Islet precursor cell (in vitro differentiated cells): Measurements from ENCODE around the gene CASS4.

Source experiments
- DNase-seq: peaks from one replicate; pipeline ENCODE4 v3.0.0-alpha.2; 2018

The CASS4 gene

DNA sequence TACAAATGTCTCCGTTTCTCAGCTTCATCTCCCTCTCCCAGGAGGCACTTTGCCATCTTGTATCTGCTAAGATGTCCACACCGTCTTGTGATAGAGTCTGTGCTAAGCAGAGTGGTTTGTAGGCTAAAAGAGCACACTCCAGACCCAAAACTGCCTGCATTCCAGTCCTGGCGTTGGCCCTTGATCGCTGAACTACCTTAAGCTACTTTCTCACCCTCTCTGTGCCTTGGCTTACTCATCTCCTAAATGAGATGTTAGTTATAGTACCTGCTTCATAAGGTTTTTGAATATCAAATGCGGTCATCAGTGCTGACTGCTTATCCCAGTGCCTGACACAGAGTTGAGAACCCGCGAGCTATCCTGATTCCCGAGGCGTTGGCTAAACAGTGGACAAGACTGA lies 14.0 kb downstream of the CASS4 start:
- DNase-seq: no peak

DNA sequence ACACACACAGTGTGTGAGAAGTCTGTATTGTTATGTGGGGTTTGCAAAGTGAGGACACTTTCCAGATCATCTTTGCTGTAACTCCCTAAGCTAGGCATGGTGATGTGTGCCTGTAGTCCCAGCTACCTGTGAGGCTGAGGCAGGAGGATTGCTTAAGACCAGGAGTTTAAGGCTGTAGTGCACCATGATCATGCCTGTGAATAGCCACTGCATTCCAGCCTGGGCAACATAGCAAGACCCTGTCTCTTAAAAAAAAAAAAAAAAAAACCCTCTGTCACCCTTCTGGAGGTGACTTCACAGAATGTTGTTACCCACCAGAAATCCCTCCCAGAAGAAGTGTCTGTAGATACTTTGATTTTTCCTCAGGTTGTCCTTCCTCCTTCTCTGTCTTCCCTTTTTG lies 14.9 kb downstream of the CASS4 start:
- no peak for DNase-seq

DNA sequence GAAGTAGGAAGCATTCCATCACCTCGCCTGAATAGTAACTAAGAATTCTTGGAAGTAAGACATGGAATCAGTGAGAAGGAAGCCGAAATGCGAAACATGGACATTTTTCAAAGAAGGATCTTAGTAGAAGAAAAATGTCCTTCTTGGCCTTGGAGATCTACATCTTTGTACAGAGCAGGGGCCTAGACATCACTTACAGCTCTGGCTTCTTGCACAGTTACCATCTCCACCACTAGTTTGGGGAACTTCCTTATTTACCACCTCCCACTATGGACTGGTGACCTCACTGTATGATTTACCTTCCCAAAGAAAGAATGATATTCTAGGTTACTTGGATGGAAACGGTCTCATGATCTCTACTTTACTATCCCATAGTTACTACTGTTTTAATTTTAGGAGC lies 15.7 kb downstream of the CASS4 start:
- no peak for DNase-seq

DNA sequence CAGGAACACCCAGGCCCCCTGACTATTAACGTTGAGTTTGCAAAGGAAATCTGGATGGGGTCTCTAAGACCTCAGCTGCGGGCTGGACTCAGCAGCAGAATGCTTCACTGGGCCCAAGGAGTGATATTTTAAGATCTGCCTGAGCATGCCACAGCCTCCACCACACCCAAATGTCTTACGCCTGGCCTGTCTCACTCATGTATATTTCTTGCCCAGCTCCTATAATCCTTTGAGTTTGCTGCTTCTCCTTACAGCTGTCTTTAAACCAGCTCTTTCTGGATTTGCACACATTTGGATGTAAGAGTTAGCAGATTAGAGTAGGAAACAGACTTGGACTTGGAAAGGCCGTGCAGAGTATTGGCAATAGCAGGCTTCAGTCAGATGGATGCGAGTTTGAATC lies 16.4 kb downstream of the CASS4 start:
- DNase-seq: no peak

DNA sequence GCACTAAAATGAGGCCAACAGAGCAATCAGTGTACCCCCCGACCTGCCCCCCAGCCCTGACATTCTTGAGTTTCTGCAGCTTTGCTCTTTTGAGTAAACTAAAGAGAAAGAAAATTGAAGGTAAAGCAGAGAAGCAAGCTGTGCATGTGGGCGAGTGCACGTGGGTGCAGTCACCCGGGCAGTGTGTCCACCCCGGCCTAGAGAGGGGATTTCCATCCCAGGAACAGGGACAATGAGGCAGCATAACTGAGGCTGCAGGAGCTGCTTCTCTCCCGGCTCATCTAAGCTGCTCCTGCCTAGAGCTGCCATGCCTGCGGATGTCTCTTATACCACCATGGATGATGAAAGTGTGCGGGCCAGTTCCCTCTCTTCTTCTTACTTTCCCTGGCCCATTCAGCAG lies 16.8 kb downstream of the CASS4 start:
- DNase-seq: no peak

DNA sequence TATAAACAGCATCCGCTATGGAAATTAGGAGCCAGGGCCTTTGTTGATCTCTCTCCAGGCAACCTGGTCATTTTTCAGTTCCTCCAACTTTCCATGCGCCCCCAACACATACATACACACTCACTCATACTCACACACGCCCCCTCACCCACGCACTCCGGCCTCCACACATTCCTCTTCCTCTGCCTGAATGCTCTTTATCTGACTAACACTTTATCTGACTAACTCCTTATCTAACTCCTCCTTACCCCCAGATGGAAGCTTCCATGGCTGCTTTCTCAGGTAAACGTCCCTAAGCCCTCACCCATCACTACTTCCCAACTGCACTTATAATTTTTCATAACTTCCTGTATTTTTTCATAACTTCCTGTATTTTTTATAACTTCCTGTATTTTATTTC lies 17.4 kb downstream of the CASS4 start:
- DNase-seq: no peak

DNA sequence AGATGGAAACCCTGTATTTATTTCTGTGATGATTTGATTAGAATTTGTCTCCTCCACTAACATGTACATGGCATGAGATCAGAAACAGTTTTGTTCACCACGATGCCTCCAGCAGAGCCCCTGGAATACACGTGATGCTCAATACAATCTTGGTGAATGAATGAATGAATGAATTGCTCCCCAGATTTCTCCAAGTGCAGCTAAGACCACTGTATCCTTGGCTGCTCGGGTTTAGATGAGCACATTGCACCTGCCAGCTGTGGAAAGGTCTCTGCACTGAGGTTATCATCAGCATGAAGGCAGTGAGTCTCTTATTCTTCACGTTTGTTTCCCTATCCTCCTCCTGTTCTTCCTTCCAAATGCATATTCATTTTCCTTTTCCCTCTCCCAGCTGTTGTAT lies 17.9 kb downstream of the CASS4 start:
- no peak for DNase-seq

DNA sequence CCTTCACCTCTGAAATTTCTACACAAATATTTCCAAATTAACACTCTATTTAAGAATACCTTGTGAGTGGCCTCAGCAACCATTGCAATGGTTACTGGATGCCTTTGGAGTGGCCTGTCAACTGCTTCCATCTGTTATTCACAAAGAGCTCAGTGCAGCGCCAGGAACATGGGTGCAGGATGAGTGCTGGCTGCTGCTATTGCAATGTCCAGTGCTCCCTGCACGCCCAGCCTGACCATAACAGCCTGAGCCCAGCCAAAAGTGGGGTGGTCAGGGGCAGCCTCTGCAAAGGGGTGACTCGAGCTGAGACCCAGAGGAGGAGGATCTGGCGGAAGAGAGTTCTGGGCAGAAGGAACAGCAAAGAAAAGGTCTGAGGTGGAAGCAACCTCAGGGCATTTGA lies 18.4 kb downstream of the CASS4 start:
- DNase-seq: no peak

DNA sequence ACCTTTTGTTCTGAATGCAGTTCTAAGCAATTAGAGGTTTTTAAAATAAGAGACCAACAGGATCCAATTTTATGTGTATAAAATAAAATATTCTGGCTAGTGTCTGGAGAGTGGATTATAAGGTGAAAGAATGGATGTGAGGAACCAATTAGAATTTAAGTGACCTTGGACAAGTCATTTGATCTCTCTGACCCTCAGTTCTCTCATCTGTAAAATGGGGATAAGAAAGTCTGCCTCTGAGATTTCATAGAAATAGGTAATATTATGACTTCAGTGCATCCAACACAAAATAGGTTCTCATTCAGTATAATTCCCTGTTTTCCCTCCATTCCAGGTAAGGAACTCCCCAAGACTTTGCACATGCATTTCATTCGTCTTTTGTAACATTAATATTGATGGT lies 18.9 kb downstream of the CASS4 start:
- DNase-seq: no peak

DNA sequence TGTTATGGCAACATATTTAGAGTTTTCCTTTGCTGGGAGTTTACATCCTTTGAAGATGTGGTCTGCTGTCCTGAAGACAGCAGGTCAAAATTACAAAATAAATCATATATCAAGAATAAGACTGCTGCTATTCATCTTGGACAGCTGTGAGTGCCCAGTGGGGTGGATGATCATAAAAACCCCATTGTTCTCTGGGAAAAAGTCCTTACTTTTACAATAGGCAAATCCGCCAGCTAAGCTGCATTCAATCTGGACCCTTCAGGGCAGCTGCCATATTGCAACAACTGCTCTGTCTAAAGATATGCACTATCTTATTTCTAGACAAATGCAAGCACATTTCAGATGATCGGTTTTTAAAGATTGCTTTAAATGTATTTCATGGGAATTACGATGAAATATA lies 19.4 kb downstream of the CASS4 start:
- no peak for DNase-seq

DNA sequence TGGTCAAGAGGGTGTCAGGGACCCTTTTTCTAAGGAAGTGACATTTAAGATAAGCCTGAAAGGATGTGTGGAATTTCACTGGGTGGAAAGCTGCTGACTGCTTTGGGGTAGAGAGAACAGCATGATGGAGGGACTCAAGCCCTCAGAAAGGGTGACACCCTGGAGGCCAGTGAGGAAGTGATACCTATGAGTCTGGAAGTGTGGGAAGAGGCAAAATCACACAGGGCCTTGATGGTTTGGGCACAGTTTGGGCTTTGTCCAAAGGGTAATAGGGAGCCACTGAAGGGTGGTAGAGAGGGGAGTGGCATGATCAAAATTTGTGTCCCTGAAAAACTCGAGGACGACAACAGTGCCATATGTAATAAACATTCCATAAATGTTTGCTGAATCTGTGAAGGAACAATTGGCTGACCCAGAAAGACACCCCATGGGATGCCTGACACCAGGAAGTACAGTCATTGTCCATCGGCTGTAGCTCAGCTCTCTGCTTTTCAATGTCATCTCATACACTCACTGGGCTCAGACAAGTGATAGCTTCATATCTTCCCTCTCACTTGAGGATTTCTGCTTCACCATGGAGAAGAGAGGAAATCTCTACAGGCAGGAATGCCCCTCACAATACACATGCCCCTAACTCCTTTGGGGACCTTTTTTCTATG lies 21.3 kb downstream of the CASS4 start:
- no peak for DNase-seq

DNA sequence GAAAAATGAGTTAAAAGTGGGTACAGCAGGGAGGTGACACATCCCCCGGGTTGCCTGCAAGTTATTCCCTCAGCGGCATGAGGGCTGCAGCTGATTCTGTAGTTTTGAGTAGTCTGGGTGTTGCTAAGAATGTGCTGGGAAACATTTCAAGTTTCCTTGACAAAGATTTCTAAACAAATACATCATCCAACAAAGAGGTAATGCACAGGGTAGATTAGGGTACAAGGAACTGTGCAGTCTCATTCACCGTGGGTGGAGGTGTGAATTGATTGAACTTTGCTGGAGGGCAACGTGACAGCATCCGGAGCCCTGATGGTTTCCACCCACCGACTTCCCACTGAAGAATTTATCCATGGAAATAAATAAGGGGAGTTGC lies 21.8 kb downstream of the CASS4 start:
- DNase-seq: no peak

DNA sequence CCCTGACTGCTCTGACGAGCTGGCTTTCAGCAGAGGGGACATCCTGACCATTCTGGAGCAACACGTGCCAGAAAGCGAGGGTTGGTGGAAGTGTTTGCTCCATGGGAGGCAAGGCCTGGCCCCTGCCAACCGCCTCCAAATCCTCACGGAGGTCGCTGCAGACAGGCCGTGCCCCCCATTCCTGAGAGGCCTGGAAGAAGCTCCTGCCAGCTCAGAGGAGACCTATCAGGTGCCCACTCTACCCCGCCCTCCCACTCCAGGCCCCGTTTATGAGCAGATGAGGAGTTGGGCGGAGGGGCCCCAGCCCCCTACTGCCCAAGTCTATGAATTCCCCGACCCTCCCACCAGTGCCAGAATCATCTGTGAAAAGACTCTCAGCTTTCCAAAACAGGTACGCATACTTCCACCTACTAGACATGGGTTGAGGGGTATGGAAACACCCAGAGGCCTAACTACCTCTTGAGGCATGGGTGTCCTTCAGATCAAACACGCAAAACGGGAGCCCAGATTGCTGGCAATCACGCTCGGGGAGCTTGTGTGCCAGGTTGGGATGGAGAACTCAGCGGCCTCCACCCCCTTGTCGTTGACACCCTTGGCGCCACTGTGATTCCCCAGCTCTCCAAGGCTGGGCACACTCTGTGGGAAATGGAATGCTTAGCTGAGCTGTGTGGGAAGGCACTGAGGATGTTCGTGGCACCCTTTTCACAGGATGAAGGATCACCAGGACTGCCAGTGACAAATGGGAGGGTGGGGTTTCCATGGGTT lies 25.3 kb downstream of the CASS4 start:
- no peak for DNase-seq

DNA sequence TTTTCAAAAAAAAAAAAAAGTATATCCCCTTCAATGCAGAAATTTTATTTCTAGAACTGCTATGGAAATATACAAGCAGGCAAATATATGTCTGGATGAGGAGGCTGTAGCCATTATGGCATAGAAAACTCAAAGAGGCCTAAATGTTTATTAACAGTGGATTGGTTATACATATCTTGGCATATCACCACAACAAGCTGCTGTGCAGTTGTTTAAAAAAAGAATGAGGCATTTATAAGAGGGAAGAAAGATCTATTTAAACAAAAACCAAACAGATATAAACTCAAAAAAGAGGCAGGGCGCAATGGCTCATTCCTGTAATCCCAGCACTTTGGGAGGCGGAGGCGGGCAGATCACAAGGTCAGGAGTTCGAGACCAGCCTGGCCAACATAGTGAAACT lies 26.2 kb downstream of the CASS4 start:
- no peak for DNase-seq

DNA sequence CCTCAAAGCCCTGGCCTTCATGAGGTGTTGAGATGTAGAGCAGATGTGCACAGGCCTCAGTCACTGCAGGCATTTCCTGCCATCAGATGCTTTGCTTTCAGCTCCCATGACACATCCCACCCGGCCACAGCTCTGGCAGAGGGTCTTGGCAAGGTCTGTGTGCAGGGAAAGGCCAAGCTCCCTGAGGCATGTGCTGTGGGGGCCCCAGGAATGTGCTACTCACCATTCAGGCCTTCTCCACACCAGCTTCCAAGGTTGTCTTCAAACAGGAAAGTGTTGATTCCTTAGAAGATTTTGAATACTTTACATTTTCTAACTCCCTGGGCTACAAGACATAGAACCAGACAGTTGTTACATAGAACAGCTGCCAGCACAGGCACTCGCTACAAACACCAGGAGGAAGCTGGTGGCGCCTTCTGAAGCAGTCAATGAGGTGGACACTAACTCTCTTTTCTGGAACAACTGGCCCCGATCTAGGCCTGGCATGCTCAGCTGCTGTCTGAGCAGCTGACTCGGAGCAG lies 27.8 kb downstream of the CASS4 start:
- DNase-seq: peak; percentile 99

DNA sequence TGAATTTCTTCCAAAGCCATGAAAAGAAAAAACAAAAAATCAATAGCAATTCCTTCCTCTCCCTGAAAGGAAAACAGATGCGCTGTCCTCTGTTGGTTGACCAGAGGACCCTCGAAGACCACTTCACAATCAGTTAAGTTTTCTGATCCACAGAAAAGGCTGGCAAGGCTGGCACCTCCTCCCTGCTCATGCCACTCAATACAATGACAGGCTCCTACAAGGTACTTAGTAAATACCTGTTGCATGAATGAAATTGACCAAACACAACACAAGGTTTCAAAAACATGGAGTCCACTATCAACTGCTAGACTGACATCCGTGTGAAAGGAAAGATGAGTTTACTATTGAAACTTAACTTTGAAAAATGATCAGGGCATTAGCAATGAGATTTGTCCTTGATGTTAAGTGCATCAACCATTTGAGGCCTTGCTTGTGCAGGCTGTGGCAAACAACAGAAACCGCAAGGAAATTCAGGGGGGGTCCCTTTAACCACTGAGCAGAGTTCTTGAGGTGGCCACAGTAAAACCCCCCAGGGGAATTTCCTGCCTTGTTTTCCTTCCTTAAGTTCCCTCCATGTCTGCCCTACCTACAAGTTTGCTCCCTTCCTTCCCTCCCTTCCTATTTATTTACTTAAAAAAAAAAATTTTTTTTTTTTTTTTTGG lies 28.4 kb downstream of the CASS4 start:
- DNase-seq: no peak

DNA sequence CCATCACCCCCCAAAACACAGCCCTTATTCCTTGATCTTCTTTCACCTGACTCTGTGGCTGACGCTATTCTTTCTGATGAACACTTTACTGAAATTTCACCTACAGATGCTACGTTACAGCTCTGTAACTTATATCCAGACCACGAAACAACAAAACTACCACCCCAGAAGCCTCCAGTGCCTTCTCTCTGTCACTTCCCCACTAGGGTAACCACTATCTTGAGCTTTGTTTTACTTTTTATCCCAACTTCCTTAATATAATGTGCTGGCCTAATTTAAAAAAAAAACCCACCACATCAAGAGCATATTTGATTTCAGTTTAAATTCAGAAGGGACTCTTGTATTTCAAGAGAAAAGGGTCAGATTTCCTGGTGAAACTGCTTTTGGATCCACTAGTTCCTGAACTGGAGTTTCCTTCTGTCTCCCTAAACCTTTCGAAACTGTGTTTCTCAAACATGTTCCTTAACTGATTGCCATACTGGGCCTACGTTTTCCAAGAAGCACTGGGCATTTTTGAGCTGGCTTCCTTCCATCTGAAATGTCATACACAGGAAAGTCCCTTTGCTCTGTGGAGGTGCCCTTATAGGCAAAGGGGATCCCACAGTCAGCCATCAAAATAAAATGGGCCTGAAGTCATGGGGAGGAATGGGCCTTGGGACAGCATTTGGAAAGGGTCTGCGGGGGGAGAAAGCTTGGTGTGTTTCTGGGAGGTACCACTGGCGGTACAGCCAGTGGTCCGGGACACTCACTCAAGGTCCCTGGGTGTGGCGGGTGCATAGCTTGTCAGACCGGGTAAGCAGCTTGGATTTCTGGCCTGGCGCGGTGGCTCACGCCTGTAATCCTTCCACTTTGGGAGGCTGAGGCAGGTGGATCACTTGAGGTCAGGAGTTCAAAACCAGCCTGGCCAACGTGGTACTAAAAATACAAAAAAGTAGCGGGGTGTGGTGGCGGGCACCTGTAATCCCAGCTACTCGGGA lies 30.6 kb downstream of the CASS4 start:
- DNase-seq: no peak

DNA sequence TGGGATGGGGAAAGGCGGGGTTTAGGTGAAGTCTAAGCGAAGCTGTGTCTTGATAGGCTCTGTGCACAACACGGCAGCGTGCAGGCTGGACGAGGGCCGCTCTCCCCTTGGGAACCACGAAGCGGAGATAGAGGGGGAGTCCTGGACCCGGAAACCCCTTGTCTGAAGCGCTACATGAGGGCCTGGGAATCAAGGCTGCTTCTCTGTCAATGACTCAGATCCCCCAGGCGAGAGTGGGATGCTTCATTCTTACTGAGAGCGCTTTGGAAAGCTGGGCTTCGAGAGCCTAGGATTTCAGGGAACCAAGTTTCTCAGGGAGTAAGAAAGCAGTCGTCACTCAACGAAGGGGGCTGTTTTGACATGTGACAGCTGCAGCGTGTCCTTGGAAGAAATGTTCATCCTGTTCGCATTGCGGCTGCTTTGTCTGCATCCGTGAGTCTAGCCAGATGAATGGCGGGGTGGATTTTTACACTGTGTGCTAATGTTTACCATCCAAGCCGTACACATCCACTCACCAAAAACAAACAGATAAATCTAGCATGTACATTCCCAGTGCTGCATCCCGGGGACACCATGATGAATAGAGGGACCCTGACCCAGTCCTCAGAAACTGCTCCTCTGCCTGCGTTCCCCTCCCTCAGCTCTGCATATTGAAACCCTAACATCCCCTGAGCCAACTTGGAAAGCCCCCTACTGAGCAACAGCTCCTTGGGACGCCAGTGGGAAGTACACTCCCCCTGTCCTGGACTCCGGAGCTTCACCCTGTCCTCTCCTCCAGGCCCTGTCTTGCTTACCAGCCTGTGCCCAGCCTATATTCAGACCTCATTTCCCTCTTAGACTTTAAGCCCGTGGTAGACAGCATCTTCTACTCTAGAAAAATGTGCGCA lies 31.8 kb downstream of the CASS4 start:
- DNase-seq: peak; percentile 69

DNA sequence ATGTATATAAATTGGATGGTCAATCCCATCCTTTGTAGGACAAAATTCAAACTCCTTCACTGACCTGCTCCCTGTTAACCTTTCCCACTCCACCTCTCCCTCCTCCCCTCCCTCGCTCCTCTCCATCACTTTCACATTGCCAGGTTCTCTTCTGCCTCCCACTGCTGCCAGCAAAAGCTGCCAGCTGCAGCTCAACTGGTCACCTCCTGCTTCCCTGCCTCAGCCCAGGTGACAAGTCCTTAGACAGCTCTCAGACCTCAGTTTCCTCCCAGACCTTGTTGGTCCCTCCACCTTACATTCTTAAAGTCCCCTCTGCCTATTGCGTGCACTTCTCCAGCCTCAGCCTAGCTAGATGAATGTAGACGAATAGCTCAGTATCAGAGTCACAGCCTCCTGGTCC lies 33.1 kb downstream of the CASS4 start:
- no peak for DNase-seq

DNA sequence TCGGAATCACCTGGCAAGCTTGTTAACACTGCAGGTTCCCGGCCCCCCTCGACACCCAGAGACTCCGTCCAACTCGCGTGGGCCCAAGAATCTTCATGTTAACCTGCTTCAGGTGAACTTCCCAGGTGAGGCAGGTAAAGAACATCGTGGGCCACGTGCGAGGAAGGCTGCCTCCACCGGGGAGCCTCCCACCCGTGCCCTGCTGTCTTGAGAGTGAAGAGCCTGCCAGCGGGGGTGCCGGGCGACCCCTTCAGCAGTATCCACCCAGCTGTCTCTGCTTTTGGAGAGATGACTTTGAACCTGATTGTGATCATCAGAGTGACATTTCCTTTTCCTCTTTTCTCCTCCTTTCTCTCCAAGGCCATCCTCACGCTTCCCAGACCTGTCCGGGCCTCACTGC lies 33.5 kb downstream of the CASS4 start:
- no peak for DNase-seq

DNA sequence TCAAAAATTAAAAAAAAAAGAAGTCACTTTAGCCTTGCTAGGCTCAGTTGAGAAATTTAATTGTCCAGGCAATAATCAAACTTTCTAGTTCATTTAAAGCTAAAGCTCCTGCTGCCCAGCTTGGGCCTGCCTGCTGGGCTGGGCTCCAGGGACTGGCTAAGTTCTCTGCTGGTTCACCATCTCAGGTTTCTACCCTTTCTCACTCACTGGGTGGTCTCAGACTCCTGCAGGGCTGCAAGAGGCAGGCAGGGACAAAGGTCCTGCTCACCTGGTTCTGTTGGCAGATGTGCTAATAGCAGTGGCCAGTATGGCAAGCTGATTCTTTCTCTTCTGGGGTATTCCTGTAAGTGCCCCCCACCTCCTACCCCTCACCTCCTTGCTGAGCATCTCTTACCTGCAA lies 35.2 kb downstream of the CASS4 start:
- no peak for DNase-seq

DNA sequence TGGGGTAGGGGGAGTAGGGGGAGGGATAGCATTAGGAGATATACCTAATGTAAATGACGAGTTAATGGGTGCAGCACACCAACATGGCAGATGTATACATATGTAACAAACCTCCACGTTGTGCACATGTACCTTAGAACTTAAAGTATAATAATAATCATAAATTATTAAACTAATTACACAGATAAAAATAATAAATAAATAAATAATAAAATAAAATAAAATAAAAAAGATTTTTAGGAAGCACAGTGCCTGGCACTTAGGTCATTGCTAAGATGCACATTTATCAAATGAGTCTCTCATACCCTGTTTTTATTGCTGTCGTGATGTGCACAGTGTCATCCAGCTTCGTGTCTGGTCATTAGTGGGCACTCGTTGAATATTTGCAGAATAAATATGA lies 37.4 kb downstream of the CASS4 start:
- no peak for DNase-seq
